SK-N-MC (cell line): Measurements from ENCODE around the gene TSHZ1.

Experiments used
- DNase-seq: peaks from one replicate; pipeline ENCODE4 v3.0.0-alpha.2; 2011; ENCODE audit warnings: low read depth, low spot score
- H3K27ac ChIP-seq: fragments of 200-600 bp; sonication (generic); 2 replicates; pipeline ENCODE4 v1.5.1; 2016; ENCODE audit warnings: mixed run types
- H3K36me3 ChIP-seq: fragments of 200-600 bp; sonication (generic); 2 replicates; pipeline ENCODE4 v1.6.1; 2017; ENCODE audit warnings: antibody characterized with exemption, low read length, mixed read lengths; ENCODE audit not compliant: insufficient read depth
- H3K4me3 ChIP-seq: fragments of 200-600 bp; sonication (generic); 2 replicates; pipeline ENCODE4 v1.5.1; 2016
- H3K9ac ChIP-seq: fragments of 200-600 bp; sonication (generic); 2 replicates; pipeline ENCODE4 v1.8.0; 2017; ENCODE audit warnings: mixed run types, mixed read lengths; ENCODE audit not compliant: insufficient read length
- H3K9me3 ChIP-seq: fragments of 200-600 bp; sonication (generic); 2 replicates; pipeline ENCODE4 v1.6.1; 2017; ENCODE audit warnings: low read depth, mild to moderate bottlenecking, antibody characterized with exemption, low read length, moderate library complexity, mixed read lengths
- EZH2 ChIP-seq: fragments of 200-600 bp; sonication (generic); IDR thresholded peaks from one replicate; pipeline ENCODE4 v1.6.1; 2017; ENCODE audit warnings: antibody characterized with exemption
- FOXP2 ChIP-seq: optimal IDR thresholded peaks from 2 replicates; pipeline ENCODE3; 2011; ENCODE audit warnings: mild to moderate bottlenecking, moderate library complexity; ENCODE audit not compliant: insufficient read depth; ENCODE audit errors: extremely low read length, control extremely low read depth
- POLR2AphosphoS5 ChIP-seq: IDR thresholded peaks from 2 replicates; pipeline ENCODE4 v1.6.1; 2012; ENCODE audit warnings: mild to moderate bottlenecking, low read depth, low read length, borderline replicate concordance

The TSHZ1 gene

DNA sequence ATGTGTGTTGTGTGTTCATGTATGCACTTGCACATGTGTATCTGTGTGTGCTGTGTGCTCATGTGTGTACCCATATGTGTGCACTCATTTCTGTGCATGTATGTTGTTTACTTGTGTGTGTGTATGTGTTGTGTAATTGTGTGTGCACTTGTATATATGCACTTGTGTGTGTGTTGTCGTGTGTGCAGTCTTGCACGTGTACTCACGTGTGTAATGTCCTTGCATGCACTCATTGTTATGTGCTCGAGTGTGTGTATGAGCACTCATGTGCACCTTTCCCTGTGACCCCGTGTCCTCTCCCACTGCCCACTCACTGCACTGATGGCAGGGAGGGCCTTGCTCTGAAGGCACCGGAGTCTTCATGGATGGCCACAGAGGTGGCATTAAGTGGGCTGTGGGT lies 124.9 kb downstream of the TSHZ1 start:
- no peak for DNase-seq
- Histone ChIP-seq H3K9ac (no peak overlapping the region), H3K4me3 (no peak overlapping the region), H3K9me3 (no peaks in the 10 kb centered on the region), H3K27ac (no peak overlapping the region), H3K36me3 (no peaks in the 10 kb centered on the region)
- TF ChIP-seq EZH2: no peak
- no peak for TF ChIP-seq POLR2AphosphoS5
- no peak for TF ChIP-seq FOXP2

GRCh38 chr18:75336767-75337166 lies 126.2 kb downstream of the TSHZ1 start:
- Histone ChIP-seq H3K9me3 (no peaks in the 10 kb centered on the region), H3K9ac (no peak overlapping the region), H3K4me3 (no peak overlapping the region), H3K36me3 (no peaks in the 10 kb centered on the region), H3K27ac (no peak overlapping the region)
- TF ChIP-seq EZH2 (no peak), POLR2AphosphoS5 (no peak), FOXP2 (no peak)
- no peak for DNase-seq

DNA sequence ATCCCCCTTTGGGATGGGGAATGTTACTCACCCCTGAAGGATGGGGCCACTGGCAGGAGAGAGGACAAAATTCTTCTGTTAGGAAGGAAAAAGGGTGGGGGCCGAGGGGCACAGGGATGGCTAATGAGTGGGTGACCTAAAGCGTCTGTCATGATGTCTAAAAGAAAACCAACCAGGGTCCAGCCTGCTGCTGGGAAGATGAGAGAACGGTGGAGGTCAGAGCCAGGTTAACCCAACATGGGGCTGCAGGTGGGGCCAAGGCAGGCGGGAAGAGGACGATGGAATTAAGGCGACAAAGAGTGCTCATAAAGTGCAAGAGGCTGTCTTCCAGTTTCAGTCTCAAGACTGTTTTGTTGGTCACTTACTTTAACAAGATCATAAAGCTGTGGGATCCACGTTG lies 126.8 kb downstream of the TSHZ1 start:
- DNase-seq: no peak
- no peak for TF ChIP-seq EZH2
- no peak for TF ChIP-seq POLR2AphosphoS5
- no peak for TF ChIP-seq FOXP2
- H3K4me3 ChIP-seq: no peak overlapping the region
- no peak overlapping the region for H3K9ac ChIP-seq
- no peaks in the 10 kb centered on the region for H3K36me3 ChIP-seq
- H3K9me3 ChIP-seq: no peaks in the 10 kb centered on the region
- no peak overlapping the region for H3K27ac ChIP-seq

DNA sequence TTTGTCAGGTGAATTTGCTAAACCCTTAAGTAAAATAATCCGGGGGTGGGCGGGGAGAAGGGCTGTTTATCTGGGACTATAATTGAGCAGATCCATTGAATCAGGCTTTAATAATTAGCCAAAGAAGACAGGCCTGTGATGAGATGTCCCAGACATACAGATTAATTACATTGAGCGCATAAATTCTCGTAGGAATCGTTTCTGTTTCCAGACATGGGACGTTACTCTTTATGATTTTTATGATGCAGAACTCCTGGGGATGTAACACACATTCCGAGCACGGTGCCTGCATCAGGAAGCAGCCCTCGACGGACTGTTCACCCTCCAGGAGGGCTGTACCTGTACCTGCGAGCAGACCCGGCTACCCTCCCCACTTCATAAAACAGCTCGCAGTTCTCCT lies 128.0 kb downstream of the TSHZ1 start:
- Histone ChIP-seq H3K36me3 (no peaks in the 10 kb centered on the region), H3K27ac (no peak overlapping the region), H3K4me3 (no peak overlapping the region), H3K9me3 (no peaks in the 10 kb centered on the region), H3K9ac (no peak overlapping the region)
- no peak for DNase-seq
- TF ChIP-seq POLR2AphosphoS5: no peak
- TF ChIP-seq FOXP2: no peak
- no peak for TF ChIP-seq EZH2
